OCI-LY3 (cell line): ENCODE measurements around the gene EGF.

Source experiments
- EZH2phosphoT487 ChIP-seq: fragments of 200-600 bp; shearing (Covaris generic); IDR thresholded peaks from 2 replicates; pipeline ENCODE4 v1.6.1; 2018; ENCODE audit warnings: antibody characterized with exemption, mixed run types, low read depth
- TF ChIP-seq, protein P1 (sequence below): fragments of 200-600, 300-600 bp; sonication (generic); IDR thresholded peaks from 2 replicates; pipeline ENCODE4 v1.5.1; 2014; ENCODE audit warnings: antibody characterized with exemption, low read length, low read depth

DNA sequence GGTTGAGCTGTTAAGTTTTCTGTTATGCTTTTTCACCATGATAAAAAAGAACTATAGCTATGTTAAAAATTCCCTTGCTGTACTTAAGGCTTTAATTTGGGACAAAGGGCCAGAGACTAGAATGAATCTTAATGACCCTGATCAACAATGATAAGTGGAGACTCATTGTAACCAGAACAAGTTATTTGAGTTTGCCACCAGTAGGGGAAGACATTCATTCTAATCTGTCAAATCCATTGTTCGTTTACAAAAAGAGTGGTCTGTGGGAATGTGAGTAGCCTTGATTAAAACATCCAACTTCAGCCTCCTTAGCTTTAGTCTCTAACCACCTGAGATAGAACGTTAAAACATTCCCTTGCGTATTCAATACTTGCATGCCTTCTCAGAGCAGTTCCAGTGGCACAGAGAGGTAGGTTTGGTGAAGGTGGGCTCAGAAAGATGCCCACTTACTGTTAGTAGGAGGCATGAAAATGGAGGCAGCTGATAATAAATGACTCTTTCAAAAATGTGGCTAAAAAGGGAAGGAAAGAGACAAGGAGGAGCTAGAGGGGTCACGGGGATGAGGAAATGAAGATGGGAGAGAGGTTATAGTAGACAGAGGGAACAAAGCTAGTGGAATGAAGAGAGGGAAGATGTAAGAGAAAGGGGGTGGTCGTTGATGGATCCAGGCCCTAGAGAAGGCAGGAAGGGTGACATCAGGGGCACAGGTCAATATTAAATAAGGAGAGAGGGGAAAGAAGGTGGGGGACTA lies 66.2 kb downstream of the EGF start:
- TF ChIP-seq, protein P1, sequence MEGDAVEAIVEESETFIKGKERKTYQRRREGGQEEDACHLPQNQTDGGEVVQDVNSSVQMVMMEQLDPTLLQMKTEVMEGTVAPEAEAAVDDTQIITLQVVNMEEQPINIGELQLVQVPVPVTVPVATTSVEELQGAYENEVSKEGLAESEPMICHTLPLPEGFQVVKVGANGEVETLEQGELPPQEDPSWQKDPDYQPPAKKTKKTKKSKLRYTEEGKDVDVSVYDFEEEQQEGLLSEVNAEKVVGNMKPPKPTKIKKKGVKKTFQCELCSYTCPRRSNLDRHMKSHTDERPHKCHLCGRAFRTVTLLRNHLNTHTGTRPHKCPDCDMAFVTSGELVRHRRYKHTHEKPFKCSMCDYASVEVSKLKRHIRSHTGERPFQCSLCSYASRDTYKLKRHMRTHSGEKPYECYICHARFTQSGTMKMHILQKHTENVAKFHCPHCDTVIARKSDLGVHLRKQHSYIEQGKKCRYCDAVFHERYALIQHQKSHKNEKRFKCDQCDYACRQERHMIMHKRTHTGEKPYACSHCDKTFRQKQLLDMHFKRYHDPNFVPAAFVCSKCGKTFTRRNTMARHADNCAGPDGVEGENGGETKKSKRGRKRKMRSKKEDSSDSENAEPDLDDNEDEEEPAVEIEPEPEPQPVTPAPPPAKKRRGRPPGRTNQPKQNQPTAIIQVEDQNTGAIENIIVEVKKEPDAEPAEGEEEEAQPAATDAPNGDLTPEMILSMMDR, result peak; percentile 39
- no peak for TF ChIP-seq EZH2phosphoT487
